ENCODE results near the gene ABCC1. TPM values are rescaled to one million over a fixed set of nuclear protein-coding genes. Genes with fewer than 3 reads are reported as not detected.

The ABCC1 gene
- total RNA-seq, 1 experiment from 2014 or later: 10.0 TPM

DNA sequence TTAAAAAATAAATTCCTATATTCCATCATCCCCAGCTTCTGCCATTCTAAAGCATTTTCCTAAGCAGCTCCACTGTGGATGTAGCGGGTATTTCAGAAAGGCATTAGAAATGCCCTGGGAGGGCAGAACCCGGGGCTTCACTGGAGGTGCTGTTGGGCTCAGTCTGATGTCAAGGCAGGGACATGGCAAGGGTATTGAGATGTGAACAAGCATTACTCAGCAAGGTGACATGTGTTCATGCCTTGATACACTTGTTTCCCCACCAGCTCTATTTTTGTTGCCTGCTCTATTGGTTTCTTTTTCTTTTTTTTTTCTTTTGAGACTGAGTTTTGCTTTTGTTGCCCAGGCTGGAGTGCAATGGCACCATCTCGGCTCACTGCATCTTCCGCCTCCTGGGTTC is 35.7 kb downstream of the ABCC1 start:
- Histone ChIP-seq H3K27ac (no peak overlapping the region), H3K36me3 (no peaks in the 10 kb centered on the region), H3K9me3 (replicated peaks) (peaks cover 11% of the 10 kb centered on the region), H3K27me3 (no peaks in the 10 kb centered on the region), H3K4me1 (peaks cover 10% of the 10 kb centered on the region), H3K4me3 (no peak overlapping the region)
- DNase-seq: no peak

DNA sequence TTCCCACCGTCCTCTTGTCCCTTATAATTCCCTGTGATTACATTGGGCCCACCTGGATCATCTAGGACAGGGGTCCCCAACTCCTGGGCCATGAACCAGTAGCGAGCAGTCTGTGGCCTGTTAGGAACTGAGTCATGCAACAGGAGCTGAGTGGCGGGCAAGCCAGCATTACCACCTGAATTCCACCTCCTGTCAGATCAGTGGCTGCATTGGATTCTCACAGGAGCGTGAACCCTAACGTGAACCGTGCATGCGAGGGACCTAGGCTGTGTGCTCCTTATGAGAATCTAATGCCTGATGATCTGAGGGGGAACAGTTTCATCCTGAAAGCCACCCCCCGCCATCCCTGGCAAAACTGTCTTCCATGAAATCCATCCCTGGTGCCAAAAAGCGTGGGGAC is 36.8 kb downstream of the ABCC1 start:
- Histone ChIP-seq H3K4me1 (peaks cover 10% of the 10 kb centered on the region), H3K36me3 (no peaks in the 10 kb centered on the region), H3K9me3 (replicated peaks) (peaks cover 9% of the 10 kb centered on the region), H3K4me3 (no peak overlapping the region), H3K27ac (no peak overlapping the region), H3K27me3 (no peaks in the 10 kb centered on the region)
- DNase-seq: no peak

DNA sequence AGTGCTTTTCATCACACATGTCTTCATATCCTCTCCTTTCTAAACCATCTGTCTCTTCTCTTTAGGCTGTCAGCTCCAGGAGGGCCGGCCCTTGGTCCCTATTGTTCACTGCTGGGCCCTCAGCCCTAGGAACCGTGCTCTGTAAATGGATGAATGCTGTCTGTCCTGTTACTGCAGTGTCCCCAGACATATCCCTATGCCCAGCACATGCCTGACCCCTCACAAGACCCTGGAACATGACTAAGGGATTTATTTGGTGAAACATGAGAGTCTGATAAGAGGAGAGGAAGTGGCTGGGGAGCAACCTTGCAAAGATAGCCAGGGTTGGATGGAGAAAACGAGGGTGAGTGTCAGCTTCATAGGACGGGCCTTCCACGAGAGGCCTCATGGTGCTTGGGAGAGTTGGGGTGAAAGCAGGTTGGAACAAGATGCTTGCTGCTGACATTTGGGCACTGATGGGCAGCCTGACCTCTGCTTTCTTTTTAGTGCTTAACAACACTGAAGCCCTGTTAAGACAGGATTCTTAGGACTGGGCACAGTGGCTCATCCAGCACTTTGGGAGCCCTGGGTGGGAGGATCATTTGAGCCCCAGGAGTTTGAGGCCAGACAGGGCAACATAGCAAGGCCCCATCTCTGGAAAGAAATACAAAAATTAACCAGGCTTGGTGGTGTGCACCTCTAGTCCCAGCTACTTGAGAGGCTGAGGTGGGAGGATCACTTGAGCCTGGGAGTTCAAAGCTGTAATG is 39.0 kb downstream of the ABCC1 start:
- no peaks in the 10 kb centered on the region for H3K27me3 ChIP-seq
- H3K4me3 ChIP-seq: no peak overlapping the region
- H3K27ac ChIP-seq: no peak overlapping the region
- no peaks in the 10 kb centered on the region for H3K9me3 ChIP-seq (replicated peaks)
- no peaks in the 10 kb centered on the region for H3K36me3 ChIP-seq
- peak in 1 of 2 experiments; percentile 54 for DNase-seq
- peaks cover 10% of the 10 kb centered on the region for H3K4me1 ChIP-seq

DNA sequence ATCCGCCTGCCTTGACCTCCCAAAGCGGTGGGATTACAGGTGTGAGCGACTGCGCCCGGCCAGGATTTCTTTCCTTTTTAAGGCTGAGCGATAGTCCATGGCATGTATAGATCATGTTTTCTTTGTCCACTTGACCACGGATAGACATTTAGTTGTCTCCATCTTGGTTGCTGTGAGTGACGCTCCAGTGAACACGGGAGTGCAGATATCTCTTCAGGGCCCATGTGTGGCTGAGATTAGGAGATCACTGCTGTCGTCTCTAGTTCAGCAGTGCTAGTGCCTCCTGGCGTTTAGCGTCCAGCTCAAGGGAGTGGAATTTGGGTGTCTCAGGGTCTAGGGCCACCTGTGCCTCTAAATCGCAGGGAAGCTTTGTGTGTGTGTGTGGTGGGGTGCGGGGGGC is 41.5 kb downstream of the ABCC1 start:
- Histone ChIP-seq H3K27me3 (no peaks in the 10 kb centered on the region), H3K4me3 (no peak overlapping the region), H3K36me3 (no peaks in the 10 kb centered on the region), H3K4me1 (peaks cover 10% of the 10 kb centered on the region), H3K9me3 (replicated peaks) (no peaks in the 10 kb centered on the region), H3K27ac (no peak overlapping the region)
- DNase-seq: no peak

DNA sequence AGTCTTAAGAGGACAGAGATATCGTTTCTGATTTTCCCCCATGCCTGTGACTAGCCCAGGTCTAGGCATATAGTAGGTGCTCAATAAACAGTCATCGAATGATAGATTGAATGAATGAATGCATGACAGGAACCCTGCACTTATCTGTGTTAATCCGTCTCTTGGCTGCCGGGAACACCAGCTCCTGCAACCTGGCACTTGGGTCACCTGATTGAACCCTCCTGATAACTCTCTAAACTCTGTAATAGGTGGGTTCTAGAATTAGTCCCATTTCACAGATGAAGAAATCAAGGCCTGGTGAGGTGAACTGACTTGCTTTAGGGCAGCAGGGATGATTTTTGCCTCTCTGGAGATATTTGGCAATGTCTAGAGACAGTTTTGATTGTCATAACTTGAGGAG is 43.7 kb downstream of the ABCC1 start:
- no peaks in the 10 kb centered on the region for H3K36me3 ChIP-seq
- peaks cover 14% of the 10 kb centered on the region for H3K4me1 ChIP-seq
- DNase-seq: no peak
- no peak overlapping the region for H3K4me3 ChIP-seq
- H3K27ac ChIP-seq: no peak overlapping the region
- H3K9me3 ChIP-seq (replicated peaks): no peaks in the 10 kb centered on the region
- no peaks in the 10 kb centered on the region for H3K27me3 ChIP-seq

DNA sequence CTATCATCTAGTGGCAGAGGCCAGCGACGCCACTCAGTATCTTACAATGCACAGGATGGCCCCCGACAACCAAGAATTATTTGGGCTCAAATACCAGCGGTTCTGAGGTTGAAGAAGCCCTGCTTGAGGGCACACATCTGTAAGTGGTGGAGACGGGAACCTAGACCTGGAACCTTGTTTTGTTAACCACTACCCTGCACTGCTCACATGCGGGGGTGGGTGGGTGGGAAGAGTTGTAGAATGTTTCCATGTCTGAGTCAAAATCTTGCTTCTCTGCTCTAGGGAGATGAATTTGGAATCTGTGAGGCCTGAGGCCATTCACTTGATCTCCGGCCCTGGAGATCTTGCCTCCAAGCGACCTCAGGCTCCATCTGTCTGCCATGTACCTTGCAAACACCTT is 44.1 kb downstream of the ABCC1 start:
- H3K27ac ChIP-seq: no peak overlapping the region
- no peaks in the 10 kb centered on the region for H3K9me3 ChIP-seq (replicated peaks)
- H3K4me1 ChIP-seq: peaks cover 10% of the 10 kb centered on the region; the same call in 1 of the 2 replicates
- H3K36me3 ChIP-seq: no peaks in the 10 kb centered on the region
- no peak for DNase-seq
- no peaks in the 10 kb centered on the region for H3K27me3 ChIP-seq
- no peak overlapping the region for H3K4me3 ChIP-seq

DNA sequence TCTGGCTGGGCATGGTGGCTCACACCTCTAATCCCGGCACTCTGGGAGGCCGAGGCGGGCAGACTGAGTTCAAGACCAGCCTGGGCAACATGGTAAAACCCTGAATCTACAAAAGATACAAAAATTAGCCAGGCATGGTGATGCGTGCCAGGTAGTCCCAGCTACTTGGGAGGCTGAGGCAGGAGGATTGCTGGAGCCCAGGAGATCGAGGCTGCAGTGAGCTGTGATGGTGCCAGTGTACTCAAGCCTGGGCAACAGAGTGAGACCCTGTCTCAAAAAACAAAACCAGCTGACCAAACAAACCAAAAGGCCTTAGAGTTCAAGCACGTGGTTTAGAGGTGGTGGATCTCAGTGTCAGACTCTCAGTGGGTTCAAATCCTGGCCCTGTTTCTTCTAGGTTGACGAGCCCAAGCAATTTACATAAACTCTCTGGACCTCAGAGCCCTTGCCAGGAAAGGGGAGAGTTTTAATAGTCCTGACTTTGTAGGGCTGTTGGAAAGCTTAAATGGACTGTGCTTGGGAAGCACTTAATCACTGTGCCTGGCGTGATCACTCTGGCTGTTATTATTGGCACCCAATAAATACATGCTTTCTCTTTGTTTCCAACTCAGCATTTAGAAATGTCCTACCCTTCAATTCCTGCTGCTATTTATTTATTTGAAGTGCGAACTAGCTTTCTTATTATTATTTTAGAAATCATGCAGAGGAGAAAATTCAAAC is 44.7 kb downstream of the ABCC1 start:
- Histone ChIP-seq H3K36me3 (no peaks in the 10 kb centered on the region), H3K4me3 (no peak overlapping the region), H3K27me3 (no peaks in the 10 kb centered on the region), H3K4me1 (peaks cover 13% of the 10 kb centered on the region; the same call in 1 of the 2 replicates), H3K9me3 (replicated peaks) (no peaks in the 10 kb centered on the region), H3K27ac (no peak overlapping the region)
- DNase-seq: no peak

DNA sequence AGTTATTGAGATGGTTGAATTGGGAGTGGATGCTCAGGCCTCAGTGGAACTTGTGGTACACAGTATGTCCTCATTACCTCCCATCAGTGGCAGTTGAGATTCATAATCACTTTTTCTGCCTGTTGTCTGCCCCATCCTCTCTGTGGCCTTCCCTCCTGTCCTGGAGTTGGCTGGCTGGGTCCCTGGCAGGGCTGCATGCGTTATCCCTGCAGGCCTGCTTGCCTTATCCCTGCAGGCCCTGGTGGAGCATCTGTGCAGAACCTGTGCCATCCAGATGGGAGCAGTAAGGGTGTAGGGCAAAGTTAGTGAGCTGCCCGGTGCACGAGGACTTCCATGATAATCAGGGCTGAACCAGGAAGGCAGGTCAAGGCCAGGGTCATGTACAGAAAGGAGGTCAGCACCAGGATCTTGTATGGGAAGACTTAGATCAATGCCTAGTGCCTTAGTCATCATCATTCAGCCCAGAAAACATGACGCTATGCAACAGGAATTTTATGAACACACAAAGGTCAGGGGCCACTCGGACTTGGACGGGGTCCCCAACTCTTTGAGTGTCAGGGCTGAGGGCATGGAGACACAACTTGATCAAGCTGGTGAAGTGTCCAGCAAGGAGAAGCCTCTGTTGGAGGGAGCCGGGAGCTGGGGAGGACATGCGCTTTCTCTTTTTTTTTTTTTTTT is 47.2 kb downstream of the ABCC1 start:
- H3K4me3 ChIP-seq: no peak overlapping the region
- H3K27ac ChIP-seq: no peak overlapping the region
- no peaks in the 10 kb centered on the region for H3K27me3 ChIP-seq
- no peak for DNase-seq
- peaks cover 14% of the 10 kb centered on the region; the same call in 1 of the 2 replicates for H3K4me1 ChIP-seq
- H3K36me3 ChIP-seq: no peaks in the 10 kb centered on the region
- H3K9me3 ChIP-seq (replicated peaks): no peaks in the 10 kb centered on the region

DNA sequence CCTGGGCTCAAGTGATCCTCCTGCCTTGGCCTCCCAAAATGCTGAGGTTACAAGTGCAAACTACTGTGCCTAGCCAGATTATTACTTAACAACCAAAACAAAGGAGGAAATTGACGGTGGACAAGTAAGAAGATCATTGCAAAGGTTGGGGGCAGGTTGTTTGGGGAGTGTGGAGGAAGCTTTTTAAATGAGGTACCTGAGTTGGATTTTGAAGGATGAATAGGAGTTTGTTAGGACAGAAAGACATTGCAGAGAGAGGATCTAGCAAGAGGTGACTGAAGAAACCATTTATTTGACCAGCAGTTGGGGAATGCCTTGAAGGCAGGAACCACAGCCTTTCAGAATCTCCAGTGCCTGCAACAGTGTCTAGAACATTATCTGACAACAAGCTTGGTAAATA is 51.3 kb downstream of the ABCC1 start:
- Histone ChIP-seq H3K4me1 (peaks cover 30% of the 10 kb centered on the region; the same call in 1 of the 2 replicates), H3K9me3 (replicated peaks) (no peaks in the 10 kb centered on the region), H3K4me3 (no peak overlapping the region), H3K36me3 (no peaks in the 10 kb centered on the region), H3K27ac (no peak overlapping the region), H3K27me3 (no peaks in the 10 kb centered on the region)
- DNase-seq: no peak

DNA sequence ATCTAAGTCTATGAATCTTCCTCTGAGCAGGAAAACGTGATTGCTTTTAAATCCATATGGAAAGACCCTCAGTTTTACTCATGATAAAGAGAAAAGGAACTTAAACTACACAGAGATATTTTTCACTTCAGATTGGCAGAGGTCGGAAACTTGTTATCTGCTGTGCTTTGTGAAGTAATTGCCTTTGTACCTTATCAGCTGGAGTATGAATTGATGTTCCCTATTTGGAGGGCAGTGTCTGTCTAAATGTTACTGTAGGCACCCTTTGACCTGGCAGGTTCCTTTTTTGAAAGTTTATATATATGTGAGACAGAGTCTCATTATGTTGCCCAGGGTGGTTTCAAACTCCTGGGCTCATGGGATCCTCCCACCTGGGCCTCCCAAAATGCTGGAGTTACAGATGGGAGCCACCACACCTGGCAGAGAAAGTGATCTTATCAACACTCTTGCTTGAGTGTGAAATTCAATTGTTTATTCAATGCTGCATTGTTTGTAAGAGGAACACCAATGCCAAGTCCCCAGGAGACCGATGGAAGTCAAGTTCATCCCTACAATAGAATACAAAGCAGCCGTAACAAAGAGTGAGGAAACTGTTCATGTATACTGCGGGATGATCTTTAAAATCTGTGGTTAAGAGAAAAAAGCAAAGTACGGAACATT is 52.3 kb downstream of the ABCC1 start:
- Histone ChIP-seq H3K4me1 (peaks cover 25% of the 10 kb centered on the region; the same call in 1 of the 2 replicates), H3K36me3 (no peaks in the 10 kb centered on the region), H3K9me3 (replicated peaks) (no peaks in the 10 kb centered on the region), H3K27me3 (no peaks in the 10 kb centered on the region), H3K27ac (no peak overlapping the region), H3K4me3 (no peak overlapping the region)
- DNase-seq: no peak

DNA sequence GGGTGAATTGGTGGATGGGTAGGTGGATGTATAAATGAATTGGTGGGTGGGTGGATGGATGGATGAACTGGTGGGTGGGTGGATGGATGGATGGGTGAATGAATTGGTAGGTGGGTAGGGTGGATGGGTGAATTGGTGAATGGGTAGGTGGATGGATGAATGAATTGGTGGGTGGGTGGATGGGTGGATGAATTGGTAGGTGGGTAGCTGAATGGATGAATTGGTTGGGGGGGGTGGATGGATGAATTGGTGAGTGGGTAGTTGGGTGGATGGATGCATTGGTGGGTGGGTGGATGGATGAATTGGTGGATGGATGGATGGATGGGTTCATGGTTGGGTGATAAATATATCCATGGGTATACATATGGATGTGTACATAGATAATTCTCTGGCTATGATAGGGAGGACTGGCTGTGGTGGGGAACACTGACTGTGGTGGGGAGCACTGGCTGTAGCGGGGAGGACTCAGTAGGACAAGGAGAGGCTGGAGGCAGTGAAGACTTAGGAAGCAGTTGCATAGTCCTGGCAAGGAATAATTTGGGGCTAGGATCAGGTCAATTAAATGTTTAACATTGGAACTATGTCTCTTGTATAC is 54.4 kb downstream of the ABCC1 start:
- no peak for DNase-seq
- Histone ChIP-seq H3K4me3 (no peak overlapping the region), H3K36me3 (no peaks in the 10 kb centered on the region), H3K4me1 (peaks cover 22% of the 10 kb centered on the region; the same call in 1 of the 2 replicates), H3K27me3 (no peaks in the 10 kb centered on the region), H3K9me3 (replicated peaks) (no peaks in the 10 kb centered on the region), H3K27ac (peak overlapping the region; percentile 71; the same call in 1 of the 2 replicates)

DNA sequence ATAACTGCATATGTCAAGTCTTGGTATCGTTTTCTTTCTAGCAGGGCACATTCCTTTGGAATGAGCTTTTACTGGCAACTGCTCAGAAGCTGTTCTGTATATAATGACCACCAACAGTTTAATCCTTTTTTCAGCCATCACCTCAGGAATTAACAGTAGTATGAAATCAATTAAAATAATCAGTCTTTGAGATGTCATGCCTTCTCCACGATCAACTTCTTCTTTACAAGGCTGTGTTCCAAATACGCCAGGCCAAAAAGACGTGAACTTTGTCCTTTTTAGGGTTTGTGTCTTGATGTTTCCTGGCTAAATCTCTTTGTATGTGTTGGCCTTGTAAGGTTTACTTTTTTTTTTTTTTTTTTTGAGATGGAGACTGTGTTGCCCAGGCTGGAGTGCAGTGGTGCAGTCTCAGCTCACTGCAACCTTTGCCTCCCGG is 54.9 kb downstream of the ABCC1 start:
- Histone ChIP-seq H3K36me3 (no peaks in the 10 kb centered on the region), H3K27me3 (no peaks in the 10 kb centered on the region), H3K27ac (peak overlapping the region; percentile 71), H3K4me3 (no peak overlapping the region), H3K4me1 (peaks cover 20% of the 10 kb centered on the region; the same call in 1 of the 2 replicates), H3K9me3 (replicated peaks) (no peaks in the 10 kb centered on the region)
- DNase-seq: peak; percentile 30 to 57

DNA sequence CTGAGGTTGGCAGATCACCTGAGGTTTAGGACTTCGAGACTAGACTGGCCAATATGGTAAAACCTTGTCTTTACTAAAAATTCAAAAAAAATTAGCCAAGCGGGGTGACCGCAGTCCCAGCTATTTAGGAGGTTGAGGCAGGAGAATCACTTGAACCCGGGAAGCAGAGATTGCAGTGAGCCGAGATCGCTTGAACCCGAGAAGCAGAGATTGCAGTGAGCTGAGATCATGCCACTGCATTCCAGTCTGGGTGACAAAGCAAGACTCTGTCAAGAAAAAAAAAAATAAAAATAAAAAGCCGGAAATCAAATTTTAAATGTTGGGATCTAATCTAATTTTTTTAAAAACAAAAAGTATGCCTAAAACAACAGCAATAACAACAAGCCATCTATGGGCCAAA is 56.3 kb downstream of the ABCC1 start:
- Histone ChIP-seq H3K9me3 (replicated peaks) (no peaks in the 10 kb centered on the region), H3K27ac (peak overlapping the region; percentile 71; the same call in 1 of the 2 replicates), H3K36me3 (peaks cover 3% of the 10 kb centered on the region; the same call in 1 of the 2 replicates), H3K4me1 (peaks cover 20% of the 10 kb centered on the region; the same call in 1 of the 2 replicates), H3K27me3 (no peaks in the 10 kb centered on the region), H3K4me3 (no peak overlapping the region)
- no peak for DNase-seq

DNA sequence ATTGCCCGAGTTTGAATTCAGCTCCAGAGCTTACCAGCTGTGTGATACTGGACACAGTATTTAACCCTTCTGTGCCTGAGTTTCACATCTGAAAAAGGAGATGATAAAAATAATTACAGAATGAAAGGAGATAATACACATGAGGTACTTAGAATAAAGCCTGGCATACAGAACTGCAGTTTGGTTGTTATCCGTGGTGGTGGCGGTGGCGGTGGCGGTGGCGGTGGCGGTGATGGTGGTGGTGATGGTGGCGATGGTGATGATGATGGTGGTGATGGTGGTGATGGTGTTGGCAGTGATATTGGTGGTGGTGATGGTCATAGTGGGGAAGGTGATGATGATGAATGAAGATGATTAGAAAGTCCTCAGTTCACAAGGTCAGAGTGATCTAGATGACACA is 57.2 kb downstream of the ABCC1 start:
- peaks cover 3% of the 10 kb centered on the region; the same call in 1 of the 2 replicates for H3K36me3 ChIP-seq
- H3K27ac ChIP-seq: no peak overlapping the region
- no peak for DNase-seq

More for the DNA sequence above, 57.2 kb downstream of the ABCC1 start:
- no peak overlapping the region for H3K4me3 ChIP-seq
- no peaks in the 10 kb centered on the region for H3K27me3 ChIP-seq
- no peaks in the 10 kb centered on the region for H3K9me3 ChIP-seq (replicated peaks)
- H3K4me1 ChIP-seq: peaks cover 18% of the 10 kb centered on the region; the same call in 1 of the 2 replicates
